HCT116 (cell line): ENCODE results near the gene SLC16A12. TPM values are rescaled to one million over a fixed set of nuclear protein-coding genes. Genes with fewer than 3 reads are reported as not detected.

Experiments used
- ATAC-seq: fragments of 200-7000 bp; cut with Tn5 transposase; 2 replicates; pipeline ENCODE4 v1.9.1; 2020; ENCODE audit warnings: mild to moderate bottlenecking, moderate library complexity
- BruUV-seq: library from RNA; stranded (reverse); fragments of 400-500 nt; replicated peaks from 2 replicates; lab custom pipeline; 2021; lab: Mats Ljungman, UMichigan
- CTCF ChIA-PET: fragments of 300-600 bp; sonication (Branson Sonifier 250); formaldehyde crosslinking; loops from one replicate; lab custom pipeline; 2021; ENCODE audit warnings: antibody characterized with exemption; lab: Charles Lee
- POLR2A ChIA-PET: fragments of 300-600, 350-600 bp; sonication (Branson Sonifier 250); formaldehyde crosslinking; loops from one replicate; lab custom pipeline; 2021; ENCODE audit warnings: antibody characterized with exemption; lab: Charles Lee
- RAD21 ChIA-PET, 2 experiments: fragments of 300-600 bp; sonication (Branson Sonifier 250); formaldehyde crosslinking; loops; one replicate each; lab custom pipeline; 2023; ENCODE audit warnings: low total read pairs in 2 of 2; ENCODE audit not compliant: uncharacterized antibody in 2 of 2, unreplicated experiment in 2 of 2, low non-redundant PET in 1 of 2; lab: Charles Lee
- DNase-seq: peaks from one replicate; pipeline ENCODE4 v3.0.0-alpha.2; 2010; ENCODE audit warnings: low read depth, low spot score
- H2AFZ ChIP-seq: fragments of 200-600 bp; shearing (Covaris generic), sonication (generic); 2 replicates; pipeline ENCODE4 v1.6.1; 2017; ENCODE audit warnings: low read depth, mixed run types, mixed read lengths, antibody characterized with exemption, low read length; ENCODE audit not compliant: poor library complexity, severe bottlenecking
- H3K27ac ChIP-seq: 2 replicates; pipeline ENCODE4 v1.5.1; 2012; ENCODE audit warnings: low read depth, low read length
- H3K27me3 ChIP-seq: fragments of 200-600 bp; sonication (generic); 2 replicates; pipeline ENCODE4 v1.6.1; 2016; ENCODE audit warnings: mixed run types, low read length, mixed read lengths; ENCODE audit not compliant: insufficient read depth
- H3K36me3 ChIP-seq, 2 experiments: fragments of 200-500 bp in 1 of 2; fragments of 200-600 bp in 1 of 2; sonication (Bioruptor generic) in 1 of 2; sonication (generic) in 1 of 2; 2 replicates each; pipeline versions ENCODE4 v1.5.1 to v1.6.1; 2014 to 2016; ENCODE audit warnings: low read length in 2 of 2, inconsistent platforms in 1 of 2, mixed read lengths in 1 of 2, mixed run types in 1 of 2; ENCODE audit not compliant: insufficient read depth in 2 of 2, control insufficient read depth in 1 of 2
- H3K4me1 ChIP-seq, 2 experiments: fragments of 200-600 bp in 1 of 2; sonication (generic) in 1 of 2; 2 replicates each; pipeline versions ENCODE4 v1.5.1 to v1.6.1; 2012 to 2017; ENCODE audit warnings: low read length in 2 of 2, inconsistent platforms in 1 of 2, mild to moderate bottlenecking in 1 of 2, mixed read lengths in 1 of 2, mixed run types in 1 of 2, moderate library complexity in 1 of 2; ENCODE audit not compliant: insufficient read depth in 2 of 2, control insufficient read depth in 1 of 2
- H3K4me2 ChIP-seq: fragments of 200-600 bp; sonication (generic); 2 replicates; pipeline ENCODE4 v1.6.1; 2017; ENCODE audit warnings: mixed run types, low read length, mixed read lengths
- H3K4me3 ChIP-seq, 2 experiments: fragments of 200-600 bp in 1 of 2; sonication (generic) in 1 of 2; replicated peaks in 1 of 2; 2 replicates each; pipeline ENCODE4 v1.5.1; 2011 to 2016; ENCODE audit warnings: low read length in 2 of 2, control low read depth in 1 of 2, low read depth in 1 of 2, mild to moderate bottlenecking in 1 of 2, mixed read lengths in 1 of 2, mixed run types in 1 of 2
- H3K79me2 ChIP-seq: fragments of 200-600 bp; sonication (generic); 2 replicates; pipeline ENCODE4 v1.6.1; 2017; ENCODE audit warnings: mild to moderate bottlenecking, mixed run types, low read length, moderate library complexity, mixed read lengths; ENCODE audit not compliant: insufficient read depth
- H3K9ac ChIP-seq: fragments of 200-600 bp; sonication (generic); 2 replicates; pipeline ENCODE4 v1.6.1; 2016; ENCODE audit warnings: low read length, mixed read lengths
- H3K9me2 ChIP-seq: fragments of 200-600 bp; sonication (generic), shearing (Covaris generic); 2 replicates; pipeline ENCODE4 v1.6.1; 2017; ENCODE audit warnings: mixed run types, mild to moderate bottlenecking, moderate library complexity; ENCODE audit not compliant: insufficient read depth
- H3K9me3 ChIP-seq, 2 experiments: fragments of 200-500 bp in 1 of 2; fragments of 200-600 bp in 1 of 2; sonication (Bioruptor generic) in 1 of 2; sonication (generic) in 1 of 2; 2 replicates each; pipeline ENCODE4 v1.6.1; 2014 to 2017; ENCODE audit warnings: low read length in 2 of 2, mixed read lengths in 2 of 2, inconsistent platforms in 1 of 2, low read depth in 1 of 2, mild to moderate bottlenecking in 1 of 2, mixed run types in 1 of 2, moderate library complexity in 1 of 2; ENCODE audit not compliant: control insufficient read depth in 1 of 2, insufficient read depth in 1 of 2
- H4K20me1 ChIP-seq: fragments of 200-600 bp; sonication (generic), shearing (Covaris generic); 2 replicates; pipeline ENCODE4 v1.6.1; 2017; ENCODE audit warnings: mixed run types, mild to moderate bottlenecking, moderate library complexity; ENCODE audit not compliant: insufficient read depth
- CEBPB ChIP-seq: IDR thresholded peaks from 2 replicates; pipeline ENCODE4 v1.6.1; 2012; ENCODE audit warnings: low read depth
- EZH2phosphoT487 ChIP-seq: fragments of 200-600 bp; IDR thresholded peaks from 2 replicates; pipeline ENCODE4 v1.6.1; 2018; ENCODE audit warnings: antibody characterized with exemption, borderline replicate concordance
- RAD21 ChIP-seq: IDR thresholded peaks from 2 replicates; pipeline ENCODE4 v1.6.1; 2012; ENCODE audit warnings: low read depth, mild to moderate bottlenecking
- SIN3A ChIP-seq: IDR thresholded peaks from 2 replicates; pipeline ENCODE4 v1.6.1; 2012; ENCODE audit warnings: low read depth
- SRF ChIP-seq: IDR thresholded peaks from 2 replicates; pipeline ENCODE4 v1.6.1; 2012; ENCODE audit warnings: low read depth
- TCF7L2 ChIP-seq: IDR thresholded peaks from 2 replicates; pipeline ENCODE4 v1.7.0; 2011; ENCODE audit warnings: borderline replicate concordance, inconsistent platforms; ENCODE audit not compliant: insufficient read depth, insufficient read length; ENCODE audit errors: extremely low read depth
- YY1 ChIP-seq: IDR thresholded peaks from 2 replicates; pipeline ENCODE4 v1.6.1; 2011; ENCODE audit warnings: low read length, low read depth, moderate library complexity, mild to moderate bottlenecking; ENCODE audit not compliant: insufficient replicate concordance; ENCODE audit errors: extremely low read depth
- ZNF274 ChIP-seq: fragments of 200-500 bp; sonication (Bioruptor generic); IDR thresholded peaks from 2 replicates; pipeline ENCODE4 v1.6.1; 2014; ENCODE audit warnings: mild to moderate bottlenecking, low read depth, low read length, inconsistent platforms
- intact Hi-C: fragments of 100-400 bp; cut with micrococcal nuclease; formaldehyde crosslinking; loops from 2 replicates; pipeline ENCODE4 v1.10.0; 2022
- total RNA-seq: library from RNA; stranded (reverse); gene quantifications from one replicate; pipeline ENCODE4 v1.2.1, GENCODE V29; 2021; ENCODE audit not compliant: unreplicated experiment
- TF ChIP-seq, protein P1 (sequence below): IDR thresholded peaks from 2 replicates; pipeline ENCODE4 v1.6.1; 2012; ENCODE audit warnings: low read depth
- TF ChIP-seq, protein P2 (sequence below): IDR thresholded peaks from 2 replicates; pipeline ENCODE4 v1.6.1; 2012

Gene SLC16A12
- total RNA-seq, 1 experiment from 2014 or later = not detected

DNA sequence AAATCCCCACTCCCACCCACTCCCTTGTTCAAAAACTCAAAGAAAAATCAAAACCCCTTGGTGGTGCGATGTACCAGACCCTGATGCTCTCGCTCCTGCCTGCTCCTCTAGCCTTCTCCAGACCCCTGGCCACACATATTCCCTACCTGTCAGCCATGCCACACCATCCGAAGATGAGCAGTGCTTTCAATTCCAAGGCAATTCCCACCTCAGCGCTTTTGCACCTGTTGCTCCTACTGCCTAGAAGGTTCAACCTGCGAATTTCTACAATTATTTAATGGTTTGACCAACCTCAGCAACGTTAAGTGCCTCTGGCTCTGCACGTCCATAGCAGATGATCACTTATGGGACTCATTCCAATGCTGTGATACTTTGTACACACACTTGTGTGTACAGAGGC lies 11.1 kb downstream of the SLC16A12 start:
- Histone ChIP-seq H3K4me3 (no peak overlapping the region), H3K27ac (no peak overlapping the region), H4K20me1 (no peaks in the 10 kb centered on the region), H3K4me1 (peaks cover 0 to 5% of the 10 kb centered on the region in 2 experiments; a peak in 1 of 4 replicates), H3K4me2 (no peak overlapping the region), H3K9ac (no peak overlapping the region), H3K36me3 (no peaks in the 10 kb centered on the region), H3K9me3 (no peaks in the 10 kb centered on the region), H3K9me2 (no peaks in the 10 kb centered on the region), H2AFZ (no peak overlapping the region), H3K27me3 (no peaks in the 10 kb centered on the region), H3K79me2 (no peaks in the 10 kb centered on the region)
- no peak for ATAC-seq
- ChIA-PET POLR2A (no interaction called here), CTCF (no interaction called here), RAD21 (no interaction called here)
- intact Hi-C loops = no loop called here
- TF ChIP-seq, protein P1, sequence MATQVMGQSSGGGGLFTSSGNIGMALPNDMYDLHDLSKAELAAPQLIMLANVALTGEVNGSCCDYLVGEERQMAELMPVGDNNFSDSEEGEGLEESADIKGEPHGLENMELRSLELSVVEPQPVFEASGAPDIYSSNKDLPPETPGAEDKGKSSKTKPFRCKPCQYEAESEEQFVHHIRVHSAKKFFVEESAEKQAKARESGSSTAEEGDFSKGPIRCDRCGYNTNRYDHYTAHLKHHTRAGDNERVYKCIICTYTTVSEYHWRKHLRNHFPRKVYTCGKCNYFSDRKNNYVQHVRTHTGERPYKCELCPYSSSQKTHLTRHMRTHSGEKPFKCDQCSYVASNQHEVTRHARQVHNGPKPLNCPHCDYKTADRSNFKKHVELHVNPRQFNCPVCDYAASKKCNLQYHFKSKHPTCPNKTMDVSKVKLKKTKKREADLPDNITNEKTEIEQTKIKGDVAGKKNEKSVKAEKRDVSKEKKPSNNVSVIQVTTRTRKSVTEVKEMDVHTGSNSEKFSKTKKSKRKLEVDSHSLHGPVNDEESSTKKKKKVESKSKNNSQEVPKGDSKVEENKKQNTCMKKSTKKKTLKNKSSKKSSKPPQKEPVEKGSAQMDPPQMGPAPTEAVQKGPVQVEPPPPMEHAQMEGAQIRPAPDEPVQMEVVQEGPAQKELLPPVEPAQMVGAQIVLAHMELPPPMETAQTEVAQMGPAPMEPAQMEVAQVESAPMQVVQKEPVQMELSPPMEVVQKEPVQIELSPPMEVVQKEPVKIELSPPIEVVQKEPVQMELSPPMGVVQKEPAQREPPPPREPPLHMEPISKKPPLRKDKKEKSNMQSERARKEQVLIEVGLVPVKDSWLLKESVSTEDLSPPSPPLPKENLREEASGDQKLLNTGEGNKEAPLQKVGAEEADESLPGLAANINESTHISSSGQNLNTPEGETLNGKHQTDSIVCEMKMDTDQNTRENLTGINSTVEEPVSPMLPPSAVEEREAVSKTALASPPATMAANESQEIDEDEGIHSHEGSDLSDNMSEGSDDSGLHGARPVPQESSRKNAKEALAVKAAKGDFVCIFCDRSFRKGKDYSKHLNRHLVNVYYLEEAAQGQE = no peak
- TF ChIP-seq, protein P2, sequence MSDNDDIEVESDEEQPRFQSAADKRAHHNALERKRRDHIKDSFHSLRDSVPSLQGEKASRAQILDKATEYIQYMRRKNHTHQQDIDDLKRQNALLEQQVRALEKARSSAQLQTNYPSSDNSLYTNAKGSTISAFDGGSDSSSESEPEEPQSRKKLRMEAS = no peak
- TF ChIP-seq EZH2phosphoT487 = no peak
- no peak for TF ChIP-seq TCF7L2
- TF ChIP-seq CEBPB = no peak
- TF ChIP-seq SRF = no peak
- TF ChIP-seq RAD21 = no peak
- TF ChIP-seq YY1 = no peak
- no peak for TF ChIP-seq ZNF274
- no peak for TF ChIP-seq SIN3A
- BruUV-seq = no TSS peak
- DNase-seq = no peak
